ENCODE data around the gene DGKB.
A peak's percentile ranks its signal among the peaks of the same experiment; 100 is the strongest.

Gene DGKB

DNA sequence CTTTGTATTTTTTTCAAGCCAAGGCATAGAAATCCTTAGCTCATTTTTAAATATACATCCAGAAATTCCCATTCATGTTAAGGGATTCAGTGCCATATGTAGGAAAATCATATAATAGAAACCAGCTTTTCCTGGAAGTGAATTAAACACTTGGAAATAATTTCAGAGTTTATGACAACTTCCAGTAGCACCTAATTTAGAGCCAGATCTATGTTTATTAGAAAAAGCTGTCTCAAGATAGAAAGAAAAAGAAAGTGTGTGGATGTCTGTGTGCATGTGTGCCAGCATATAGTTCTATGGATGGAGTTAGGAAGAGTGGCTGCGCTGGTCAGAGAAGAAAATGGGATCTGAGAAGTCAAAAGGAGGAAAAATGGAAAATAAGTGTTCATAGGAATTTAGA lies 225.7 kb downstream of the DGKB start:
- DNase-seq = no peak

DNA sequence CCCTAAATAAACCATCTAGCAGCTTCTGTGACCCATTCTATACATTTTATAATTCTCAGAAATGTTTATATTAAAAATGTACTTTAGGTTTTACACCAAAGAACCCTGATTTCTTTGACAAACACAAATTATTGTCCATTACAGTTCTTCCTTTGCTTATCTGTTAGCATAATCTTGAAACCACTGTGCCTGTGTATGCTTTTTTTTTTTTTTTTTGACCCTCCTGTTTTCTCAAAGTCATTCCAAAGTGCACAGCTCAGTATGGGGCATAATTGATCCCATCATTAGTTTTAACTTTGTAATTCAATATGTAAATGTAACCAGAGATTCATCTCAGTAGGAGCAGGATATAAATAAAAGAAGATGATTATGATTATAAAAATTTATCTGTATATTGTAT lies 229.3 kb downstream of the DGKB start:
- no peak for DNase-seq

DNA sequence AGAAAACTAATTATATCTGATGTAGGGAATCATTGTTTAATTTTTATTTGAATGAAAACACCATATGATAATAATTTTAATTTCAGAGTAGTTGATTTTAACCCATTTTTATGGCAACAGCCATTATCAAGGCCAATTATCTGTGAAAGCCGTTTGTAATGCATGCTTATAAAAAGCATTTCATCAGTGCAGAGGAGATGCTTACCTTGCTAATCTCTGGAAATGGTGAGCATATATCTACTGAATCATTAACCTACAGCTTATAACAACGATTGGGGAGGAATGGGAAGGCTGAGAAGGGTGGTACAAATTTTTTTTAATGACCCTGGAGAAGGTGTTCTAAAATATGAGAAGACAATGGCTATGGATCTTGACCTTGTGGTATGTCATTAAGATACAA lies 235.6 kb downstream of the DGKB start:
- no peak for DNase-seq

DNA sequence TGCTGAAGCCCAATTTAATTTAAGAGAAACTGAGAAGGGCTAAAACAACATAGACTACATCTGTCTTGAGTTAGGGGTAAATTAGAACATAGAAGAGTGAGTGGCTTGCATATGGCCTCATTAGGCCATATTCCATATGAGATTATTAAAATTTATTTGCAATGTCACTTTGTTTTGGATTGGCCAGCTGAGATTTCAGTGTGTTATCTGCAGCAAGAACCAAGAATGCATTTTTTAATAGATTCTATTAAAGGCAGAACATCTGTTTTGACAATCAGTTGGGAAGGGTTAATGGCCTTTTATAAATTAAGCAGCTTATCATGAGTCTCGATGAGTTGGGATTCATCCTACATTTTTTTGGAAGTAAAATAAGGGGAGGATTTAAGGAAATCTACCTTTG lies 236.2 kb downstream of the DGKB start:
- DNase-seq = no peak

DNA sequence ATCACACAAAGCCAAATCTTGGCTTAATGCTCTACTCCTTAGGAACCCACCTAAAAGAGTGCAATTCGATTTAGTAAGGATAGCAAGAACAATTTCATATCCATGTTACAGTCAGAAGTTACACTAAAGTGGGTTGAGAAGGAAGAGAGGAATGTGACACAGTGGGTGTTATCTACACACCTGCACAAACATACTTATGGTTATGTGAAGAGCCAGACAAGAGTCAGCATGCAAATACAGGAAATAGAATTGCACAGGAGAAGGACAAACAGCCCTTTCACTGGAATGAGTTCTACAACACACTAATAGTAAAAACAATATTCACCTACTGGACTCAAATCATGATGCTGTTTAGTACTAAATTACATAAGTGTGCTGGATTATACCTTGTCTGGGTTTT lies 262.8 kb downstream of the DGKB start:
- no peak for DNase-seq

DNA sequence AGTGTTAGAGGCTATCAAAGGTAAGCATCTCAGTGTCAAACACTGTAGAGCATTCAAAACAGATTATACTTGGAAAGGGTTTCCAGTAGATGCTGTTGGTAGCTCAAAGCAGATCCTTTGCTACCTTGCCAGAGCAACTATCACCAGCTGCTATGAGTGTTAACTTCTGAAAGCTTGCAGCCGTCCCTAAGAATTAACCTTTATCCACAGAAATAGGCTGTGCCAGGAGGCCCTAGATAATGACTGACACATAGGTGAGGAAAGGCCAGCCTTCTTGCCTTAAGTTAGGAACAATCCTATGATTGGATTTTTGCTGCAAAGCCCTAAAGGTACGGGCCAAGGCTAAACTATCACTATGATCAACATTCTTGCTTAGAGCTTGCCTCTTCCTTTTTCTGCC lies 263.2 kb downstream of the DGKB start:
- DNase-seq = peak; percentile 8

DNA sequence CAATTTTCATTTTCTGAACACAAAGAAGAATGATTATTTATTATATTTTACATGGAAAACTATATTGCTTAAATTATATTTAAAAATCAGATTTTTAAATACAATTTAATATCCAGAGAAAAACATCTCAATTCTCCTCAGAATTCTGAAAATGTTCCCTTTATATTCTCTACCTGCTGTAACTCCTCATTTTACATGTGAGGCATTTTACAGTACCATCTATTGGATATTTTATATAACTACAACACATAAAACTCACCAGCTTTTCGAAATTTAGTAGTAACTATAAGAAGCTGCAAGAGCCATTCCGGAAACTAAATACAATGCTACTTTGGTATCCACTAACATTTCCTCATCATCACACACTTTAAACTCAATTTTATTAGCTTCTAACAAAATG lies 264.6 kb downstream of the DGKB start:
- DNase-seq = no peak

DNA sequence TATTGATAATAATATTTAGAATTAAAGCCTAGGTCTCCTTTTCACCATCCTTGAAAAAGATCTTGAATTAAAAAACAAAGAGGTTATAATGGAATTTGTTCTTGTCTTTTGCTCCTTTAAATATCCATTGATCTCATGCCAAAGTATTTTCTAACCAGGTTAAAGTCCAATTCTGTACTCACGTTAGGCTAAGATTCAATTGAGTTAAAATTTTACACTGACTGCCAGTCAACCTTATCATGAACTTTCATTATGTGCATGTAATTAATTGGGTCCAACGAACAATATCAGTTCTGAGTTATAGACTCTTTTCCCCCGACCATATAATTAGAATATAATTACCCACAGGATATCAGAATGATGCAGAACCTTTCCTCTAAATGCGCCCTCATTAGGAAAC lies 266.6 kb downstream of the DGKB start:
- no peak for DNase-seq

DNA sequence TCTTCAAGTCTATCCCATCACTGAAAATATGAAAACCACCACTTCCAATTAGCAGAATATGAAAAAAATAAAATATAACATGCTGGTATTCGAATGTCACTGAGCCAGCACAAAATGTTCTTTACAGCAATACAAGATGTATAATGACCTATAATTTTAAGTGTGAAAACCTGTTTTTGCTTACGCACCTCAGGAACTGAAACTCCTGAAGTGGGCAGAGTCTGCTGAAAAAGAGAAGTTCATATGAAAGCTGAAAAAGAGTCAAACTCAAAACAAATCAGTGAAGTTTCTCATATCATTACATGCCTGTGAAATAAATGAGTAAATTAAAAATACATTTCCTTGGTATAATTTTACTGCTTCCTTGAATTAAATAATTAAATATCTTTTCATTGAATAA lies 272.5 kb downstream of the DGKB start:
- DNase-seq = no peak

DNA sequence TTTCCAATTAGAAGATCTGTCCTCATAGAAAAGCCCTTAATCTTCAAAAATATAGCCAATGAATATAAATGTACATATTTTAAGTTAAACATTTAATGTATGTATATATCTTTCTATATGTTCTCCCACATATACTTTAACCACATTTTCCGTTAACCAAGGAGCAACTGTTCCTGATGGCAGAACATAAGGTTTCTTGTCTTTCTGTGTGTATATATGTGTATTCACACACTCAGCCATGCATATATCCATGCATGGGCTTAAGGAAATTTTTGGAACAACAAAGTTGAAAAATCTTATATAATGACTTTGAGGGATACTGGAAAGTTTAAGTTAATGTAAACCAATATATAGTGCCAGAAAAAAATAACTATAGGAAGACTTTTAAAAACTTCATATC lies 274.0 kb downstream of the DGKB start:
- no peak for DNase-seq

DNA sequence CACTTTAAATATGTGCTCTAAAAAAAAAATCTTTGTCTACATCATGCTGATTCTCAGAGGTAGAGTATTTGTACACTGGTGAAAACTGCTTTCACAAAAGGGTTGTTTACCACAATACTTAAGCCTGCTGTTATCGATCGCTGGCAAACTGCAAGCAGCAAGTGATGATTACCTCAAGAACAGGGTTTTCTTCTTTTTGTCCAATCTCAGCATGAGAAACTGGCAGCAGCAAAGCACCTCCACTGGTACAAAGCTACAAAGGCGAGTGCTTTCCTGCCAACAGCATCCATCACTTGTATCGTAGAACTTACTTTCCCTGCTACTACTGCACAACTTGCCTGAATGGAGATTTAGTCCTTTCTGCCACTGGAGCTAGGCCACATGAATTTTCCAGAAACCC lies 276.5 kb downstream of the DGKB start:
- no peak for DNase-seq

DNA sequence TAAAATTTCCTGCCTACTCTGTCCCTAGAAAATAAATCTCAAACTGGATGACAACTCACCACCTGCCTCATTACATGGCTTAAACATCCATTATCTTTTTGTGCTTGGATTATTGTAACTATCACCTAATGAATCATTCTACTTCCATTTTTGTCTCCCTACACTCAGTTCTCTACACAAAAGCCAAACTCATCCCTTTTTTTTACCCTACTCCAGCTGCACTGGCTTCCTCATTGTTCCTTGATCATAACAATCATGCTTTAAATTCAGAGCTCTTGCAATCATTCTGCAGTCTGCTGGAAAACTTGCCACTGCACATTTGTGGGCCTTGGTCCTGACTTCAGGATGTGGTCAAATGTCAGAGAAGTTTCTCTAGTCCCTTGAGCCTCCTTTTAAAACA lies 280.0 kb downstream of the DGKB start:
- no peak for DNase-seq

DNA sequence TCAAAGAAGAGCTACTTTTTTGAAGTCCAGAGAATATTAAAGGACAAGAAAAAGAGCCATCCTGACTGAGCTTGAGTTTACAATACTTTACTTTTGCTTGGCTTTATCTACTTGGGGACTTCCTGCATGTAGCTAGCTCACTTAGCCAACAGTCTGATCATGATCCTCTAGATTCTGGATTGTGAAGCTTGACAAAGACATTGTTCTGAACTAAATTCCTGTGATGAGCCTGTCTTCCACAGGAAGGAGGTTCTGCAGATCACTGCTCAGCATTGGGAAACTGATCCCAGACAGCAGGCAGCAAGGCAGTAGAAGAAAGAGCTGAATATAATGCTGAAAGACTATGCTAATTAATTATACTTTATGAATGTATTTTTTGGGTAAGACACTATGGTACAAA lies 296.4 kb downstream of the DGKB start:
- no peak for DNase-seq

DNA sequence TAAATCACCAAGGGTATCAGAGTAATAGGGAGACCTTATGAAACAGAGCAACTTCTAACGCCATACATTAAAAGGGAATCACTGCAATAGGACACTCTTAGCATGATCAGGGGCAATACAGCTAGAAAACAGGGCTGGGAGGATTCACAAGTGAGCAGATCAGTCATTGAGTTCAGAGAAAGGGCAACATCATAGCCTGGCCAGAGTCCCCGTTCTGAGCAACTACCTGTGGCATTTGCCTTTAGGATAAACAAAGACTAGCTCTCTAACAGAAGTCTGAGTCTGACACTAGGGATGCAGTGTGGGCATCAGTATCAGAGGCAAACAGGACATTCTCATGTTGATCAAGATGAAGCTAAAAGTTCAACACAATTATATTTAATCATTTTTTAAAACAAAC lies 297.9 kb downstream of the DGKB start:
- DNase-seq = no peak

DNA sequence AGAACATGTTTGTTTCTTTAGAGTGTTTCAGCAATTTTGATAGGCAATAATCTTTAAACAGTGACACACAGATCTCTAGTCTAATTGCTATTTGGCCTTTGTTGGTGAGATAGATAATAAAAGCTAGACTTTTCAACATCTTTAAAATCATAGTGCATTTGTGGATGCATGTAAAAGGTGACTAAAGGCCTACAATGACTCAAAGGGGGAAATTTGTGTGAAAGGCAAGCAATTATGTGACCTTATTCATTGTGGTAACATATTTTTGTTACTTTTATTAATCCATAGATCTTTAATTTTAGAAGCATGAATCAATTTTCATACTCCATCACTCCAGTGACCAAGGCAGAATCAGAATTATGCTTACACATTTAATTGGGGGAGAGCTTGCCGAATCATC lies 299.7 kb downstream of the DGKB start:
- DNase-seq = no peak

DNA sequence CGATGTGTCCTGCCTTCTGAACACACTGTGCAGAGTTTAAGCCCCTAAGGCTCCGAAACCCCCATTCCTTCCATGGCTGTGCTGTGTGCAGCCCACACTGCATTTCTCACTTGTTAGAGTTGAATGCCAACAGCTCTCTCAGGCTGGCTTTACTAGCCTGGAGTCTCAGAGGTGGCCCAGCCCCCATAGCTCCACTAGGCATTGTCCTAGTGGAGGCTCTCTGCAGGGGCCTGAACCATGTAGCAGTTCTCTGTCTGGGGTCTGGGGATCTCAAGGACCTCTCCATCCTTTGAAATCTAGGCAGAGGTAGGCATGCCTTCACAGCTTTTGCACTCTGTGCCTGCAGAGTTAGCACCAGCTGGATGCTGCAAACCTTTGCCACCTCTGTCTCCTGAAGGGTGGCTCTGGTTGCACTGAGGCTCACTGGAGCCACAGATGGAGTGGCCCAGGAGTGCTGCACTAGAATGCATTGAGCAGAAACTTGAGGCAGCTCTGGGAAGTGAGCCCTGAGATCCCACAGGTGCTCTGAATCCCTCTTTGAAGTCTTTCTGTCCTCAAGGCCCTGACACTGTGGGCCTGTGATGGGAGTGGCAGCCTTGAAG lies 301.7 kb downstream of the DGKB start:
- no peak for DNase-seq

DNA sequence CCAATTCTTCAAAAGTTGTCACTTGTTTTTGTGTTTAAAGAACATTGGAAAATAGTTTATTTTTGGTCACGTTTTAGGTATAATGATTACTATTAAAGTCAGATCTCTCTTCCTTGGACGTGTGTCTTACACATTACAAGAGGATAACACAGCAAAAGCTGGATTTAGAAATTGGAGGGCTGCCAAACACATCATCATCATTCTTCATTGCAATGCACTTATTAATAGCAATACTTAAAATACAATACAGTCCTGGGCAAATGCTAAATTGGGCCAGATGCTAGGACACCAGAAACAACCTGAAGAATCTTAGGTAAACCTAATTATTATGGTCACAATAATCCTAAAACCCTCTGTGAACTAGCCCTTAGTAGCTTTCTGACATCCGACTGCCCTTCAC lies 303.6 kb downstream of the DGKB start:
- peak; percentile 10 for DNase-seq

DNA sequence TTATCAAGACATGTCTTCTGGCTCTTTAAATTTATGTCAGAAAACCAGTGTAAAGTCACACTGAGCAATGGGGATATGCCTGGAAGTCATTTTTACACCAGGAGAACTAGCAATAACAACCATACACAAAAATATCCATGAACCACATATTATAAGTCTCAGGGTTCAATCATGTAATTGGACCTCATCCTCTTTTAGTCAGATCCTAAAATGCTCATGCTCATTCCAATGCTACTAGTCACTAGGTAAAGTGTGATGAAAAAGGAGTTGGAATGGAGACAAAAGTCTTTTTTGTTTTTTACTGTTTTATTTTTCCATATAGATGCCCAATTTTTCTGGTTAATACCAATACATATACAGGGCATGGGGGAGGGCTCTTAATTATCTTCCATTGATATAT lies 306.1 kb downstream of the DGKB start:
- DNase-seq = no peak

DNA sequence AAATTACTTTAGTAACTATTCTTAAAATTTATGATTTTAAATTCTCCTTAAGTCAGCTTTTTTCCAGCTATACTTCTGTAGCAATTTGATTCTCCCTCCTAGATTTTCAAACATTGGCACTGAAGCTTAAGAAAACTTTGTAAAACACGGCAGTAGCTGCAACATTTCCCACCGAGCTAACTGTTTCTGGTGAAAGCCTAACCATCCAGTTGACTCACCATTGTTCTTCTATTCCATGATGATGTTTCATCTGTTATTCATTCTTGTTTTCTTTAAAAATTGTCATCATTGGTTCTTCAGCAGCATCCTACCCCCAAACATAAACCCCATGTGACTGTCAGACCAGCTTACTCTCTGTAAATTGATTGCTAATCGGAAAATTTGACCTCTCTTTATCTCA lies 312.3 kb downstream of the DGKB start:
- DNase-seq = no peak

DNA sequence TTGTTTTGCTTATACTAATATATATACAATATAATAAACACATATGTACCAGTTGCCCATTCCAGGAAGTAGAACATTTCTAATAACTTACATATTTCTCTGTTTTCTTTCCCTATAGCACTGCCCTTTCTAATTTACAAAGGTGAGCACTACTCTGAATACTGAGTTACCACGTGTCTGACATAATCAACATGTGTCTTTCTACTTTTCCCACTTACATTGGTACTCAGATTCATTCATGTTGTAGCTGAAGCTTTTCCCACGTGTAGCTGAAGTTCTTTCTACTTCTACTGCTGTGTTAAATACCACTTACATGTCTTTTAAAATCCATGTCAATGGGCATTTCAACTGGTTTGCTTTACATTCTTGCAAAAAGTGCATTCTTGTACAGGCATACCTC lies 317.3 kb downstream of the DGKB start:
- no peak for DNase-seq

DNA sequence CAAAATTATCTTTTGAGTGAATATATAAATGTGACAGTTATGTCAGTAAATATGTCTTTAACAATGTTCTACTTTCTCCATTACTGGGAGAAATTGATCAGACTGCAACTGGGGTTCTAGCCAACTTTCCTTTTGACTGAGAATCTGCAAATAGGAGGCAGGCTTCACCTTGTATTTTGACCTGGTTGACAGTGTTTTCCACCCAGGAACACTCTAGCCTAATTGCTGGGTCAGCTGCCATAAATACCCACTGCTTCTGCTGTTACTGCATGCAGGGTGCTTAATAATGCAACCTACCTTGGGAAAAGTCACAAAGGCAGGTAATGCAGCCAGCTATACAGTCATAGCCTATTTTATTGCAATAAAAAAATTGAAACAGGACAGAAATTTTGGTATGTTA lies 319.0 kb downstream of the DGKB start:
- no peak for DNase-seq

DNA sequence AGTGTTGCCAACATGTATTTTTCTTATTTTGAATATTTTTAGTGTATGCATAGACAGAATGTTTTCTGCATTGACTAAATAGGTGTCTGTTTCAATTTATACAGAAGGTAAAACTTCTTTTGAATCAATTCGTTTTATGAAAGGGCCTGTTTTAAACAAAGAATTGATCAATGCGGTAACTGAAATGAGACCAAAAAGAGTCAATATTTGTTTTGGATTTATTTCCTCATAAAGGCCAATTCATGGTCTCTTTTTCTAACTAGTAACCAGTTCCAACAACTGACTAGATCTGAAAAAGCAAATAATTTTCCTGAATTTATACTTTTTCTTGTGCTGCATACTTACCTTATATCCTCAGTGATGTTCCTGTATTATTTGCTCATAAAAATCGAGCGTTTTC lies 320.5 kb downstream of the DGKB start:
- no peak for DNase-seq

DNA sequence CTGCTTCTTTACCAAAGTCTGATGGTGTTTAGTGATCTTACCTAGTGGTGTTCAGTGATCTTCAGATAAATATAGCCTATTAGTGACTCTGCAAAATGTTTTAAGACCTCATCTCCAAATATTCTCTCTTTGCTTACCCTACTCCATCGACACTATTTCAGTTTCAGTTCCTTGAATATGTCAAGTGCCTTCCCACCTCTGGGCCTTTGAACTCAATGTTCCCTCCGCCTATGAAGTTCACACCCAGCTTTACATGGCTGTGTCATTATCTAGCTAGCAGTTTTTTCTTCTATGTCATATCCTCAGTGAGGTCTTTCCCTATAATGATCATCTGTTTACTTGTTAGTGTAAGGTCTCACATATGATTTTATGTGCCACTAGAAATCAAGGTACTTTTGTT lies 322.6 kb downstream of the DGKB start:
- no peak for DNase-seq

DNA sequence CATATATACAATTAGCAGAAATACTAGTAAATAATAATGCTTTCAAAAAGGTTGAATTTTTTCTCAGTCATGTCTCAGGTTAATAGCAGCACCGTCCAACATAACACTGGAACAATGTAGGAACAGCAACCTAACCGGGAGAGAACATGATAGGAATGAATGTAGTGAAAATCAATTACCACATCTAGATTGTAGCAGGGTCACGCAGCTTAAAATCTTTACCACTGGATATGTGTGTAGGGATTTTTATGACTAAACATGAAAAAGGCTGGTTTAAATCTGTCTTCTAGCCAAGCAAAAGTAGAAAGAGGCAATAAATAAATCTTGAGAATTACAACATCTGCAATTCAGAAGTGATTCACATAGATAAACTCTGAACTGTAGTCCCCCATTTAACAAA lies 326.0 kb downstream of the DGKB start:
- no peak for DNase-seq

DNA sequence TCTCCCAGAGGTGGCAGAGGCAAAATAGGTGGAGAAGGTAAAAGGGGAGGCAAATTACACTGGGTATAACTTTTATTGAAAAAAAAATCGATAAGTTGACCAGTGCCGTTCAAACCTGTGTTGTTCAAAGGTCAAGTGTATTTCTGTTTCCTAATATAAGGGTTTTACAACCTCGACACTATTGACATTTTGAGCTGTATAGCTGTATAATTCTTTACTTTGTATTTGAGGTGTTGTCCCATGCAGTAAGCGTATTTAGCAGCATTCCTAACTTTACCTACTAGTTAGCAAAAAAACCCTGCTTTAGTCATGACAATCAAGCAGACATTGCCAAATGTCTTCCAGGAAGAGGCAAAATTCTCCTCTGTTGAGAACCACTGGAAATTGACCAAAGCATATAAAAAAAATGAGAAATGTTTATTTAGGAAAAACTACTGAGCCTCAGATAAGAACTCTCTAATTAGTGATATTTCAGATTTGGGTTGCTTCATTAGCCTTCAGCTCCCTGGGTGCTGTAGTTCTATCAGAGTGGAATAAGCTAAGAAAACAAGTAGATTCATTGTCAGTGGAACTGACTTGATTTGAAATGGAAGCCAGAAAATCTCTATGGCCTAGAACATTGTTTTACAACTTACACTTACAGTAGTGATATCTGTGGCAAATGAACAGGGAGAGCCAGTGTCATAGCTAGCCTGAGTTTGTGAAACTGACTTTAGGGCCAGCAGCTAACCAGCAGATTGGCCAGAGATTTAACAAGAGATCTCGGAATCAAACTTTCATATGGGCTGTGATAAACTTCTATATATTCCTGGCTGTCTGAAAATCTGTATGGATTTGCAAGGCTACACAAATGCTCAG lies 331.6 kb downstream of the DGKB start:
- no peak for DNase-seq

All from NCI-H82 (cell line).